ENCODE results near the gene MICAL2. TPM values are rescaled to one million over a fixed set of nuclear protein-coding genes. Genes with fewer than 3 reads are reported as not detected.

Gene MICAL2
- polyA plus RNA-seq, 2 of the 4 experiments (the other 2 are of a cell fraction) = 39.8 to 42.1 TPM

DNA sequence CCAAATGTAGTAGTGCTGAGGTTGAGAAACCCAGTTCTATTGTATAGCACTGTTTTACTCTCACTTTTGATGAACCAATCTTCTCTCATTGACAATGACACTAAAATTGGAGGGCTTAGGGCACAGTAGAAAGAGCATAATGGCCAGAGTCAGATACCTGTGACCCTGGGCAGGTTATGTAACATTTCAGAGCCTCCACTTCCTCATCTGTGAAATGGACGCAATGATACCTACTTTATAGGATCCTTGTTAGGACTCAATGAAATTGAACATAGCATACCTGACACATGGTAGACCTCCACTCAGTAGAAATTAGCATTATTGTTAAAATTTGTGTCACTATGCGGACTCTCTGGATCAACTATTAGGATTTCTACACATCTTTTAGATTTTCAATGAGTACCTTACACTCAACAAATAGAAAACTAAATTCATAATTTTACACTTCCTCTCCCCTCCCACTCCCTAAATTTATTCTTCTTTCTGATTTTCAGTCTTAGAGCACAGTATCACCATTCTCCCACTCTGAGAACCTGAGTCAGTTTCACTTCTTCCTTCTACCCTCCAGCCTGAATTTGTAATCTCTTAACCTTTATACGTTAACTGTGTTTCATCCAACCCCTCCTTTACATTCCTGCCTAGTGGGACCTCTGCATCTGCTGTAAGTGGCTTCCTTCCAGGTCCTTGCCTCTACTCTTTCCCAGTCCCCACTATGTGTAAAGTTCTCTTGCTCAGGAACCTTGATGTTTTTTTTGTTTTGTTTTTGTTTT, 78.3 kb downstream of the MICAL2 start:
- Histone ChIP-seq H3K4me3 (no peak overlapping the region), H3K9me3 (no peaks in the 10 kb centered on the region), H3K4me2 (no peak overlapping the region), H3K27ac (no peak overlapping the region), H3K4me1 (peaks cover 10% of the 10 kb centered on the region)
- WGBS (ENCODE audit: missing lambda C conversion rate) = 91% methylated on average over 3 of the region's 3 CpGs
- ATAC-seq = no peak
- no peak for TF ChIP-seq ESRRA (IDR thresholded peaks at IDR 0.05; ENCODE audit: borderline replicate concordance, low read length)
- TF ChIP-seq EP300 (IDR thresholded peaks at IDR 0.05) = no peak
- TF ChIP-seq ZSCAN20 (CRISPR knock-in tag; IDR thresholded peaks at IDR 0.05) = no peak
- TF ChIP-seq CHD4 (IDR thresholded peaks at IDR 0.05; ENCODE audit: borderline replicate concordance) = no peak
- TF ChIP-seq MAZ (IDR thresholded peaks at IDR 0.05; ENCODE audit: borderline replicate concordance, low read depth, low read length) = no peak
- TF ChIP-seq RNF2 (IDR thresholded peaks at IDR 0.05; ENCODE audit: borderline replicate concordance, low read depth) = no peak
- TF ChIP-seq TP53 (CRISPR knock-in tag; IDR thresholded peaks at IDR 0.05) = no peak
- TF ChIP-seq NPAS2 (CRISPR knock-in tag; IDR thresholded peaks at IDR 0.05; ENCODE audit: borderline replicate concordance) = no peak
- TF ChIP-seq ZFP36 (IDR thresholded peaks at IDR 0.05; ENCODE audit: borderline replicate concordance, partially characterized antibody) = no peak
- TF ChIP-seq NR3C1 (IDR thresholded peaks at IDR 0.05) = no peak
- TF ChIP-seq, protein P1, sequence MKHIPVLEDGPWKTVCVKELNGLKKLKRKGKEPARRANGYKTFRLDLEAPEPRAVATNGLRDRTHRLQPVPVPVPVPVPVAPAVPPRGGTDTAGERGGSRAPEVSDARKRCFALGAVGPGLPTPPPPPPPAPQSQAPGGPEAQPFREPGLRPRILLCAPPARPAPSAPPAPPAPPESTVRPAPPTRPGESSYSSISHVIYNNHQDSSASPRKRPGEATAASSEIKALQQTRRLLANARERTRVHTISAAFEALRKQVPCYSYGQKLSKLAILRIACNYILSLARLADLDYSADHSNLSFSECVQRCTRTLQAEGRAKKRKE (CRISPR knock-in tag; IDR thresholded peaks at IDR 0.05; ENCODE audit: low read depth) = no peak
- TF ChIP-seq CEBPB (IDR thresholded peaks at IDR 0.05) = no peak
- TF ChIP-seq, protein P2, sequence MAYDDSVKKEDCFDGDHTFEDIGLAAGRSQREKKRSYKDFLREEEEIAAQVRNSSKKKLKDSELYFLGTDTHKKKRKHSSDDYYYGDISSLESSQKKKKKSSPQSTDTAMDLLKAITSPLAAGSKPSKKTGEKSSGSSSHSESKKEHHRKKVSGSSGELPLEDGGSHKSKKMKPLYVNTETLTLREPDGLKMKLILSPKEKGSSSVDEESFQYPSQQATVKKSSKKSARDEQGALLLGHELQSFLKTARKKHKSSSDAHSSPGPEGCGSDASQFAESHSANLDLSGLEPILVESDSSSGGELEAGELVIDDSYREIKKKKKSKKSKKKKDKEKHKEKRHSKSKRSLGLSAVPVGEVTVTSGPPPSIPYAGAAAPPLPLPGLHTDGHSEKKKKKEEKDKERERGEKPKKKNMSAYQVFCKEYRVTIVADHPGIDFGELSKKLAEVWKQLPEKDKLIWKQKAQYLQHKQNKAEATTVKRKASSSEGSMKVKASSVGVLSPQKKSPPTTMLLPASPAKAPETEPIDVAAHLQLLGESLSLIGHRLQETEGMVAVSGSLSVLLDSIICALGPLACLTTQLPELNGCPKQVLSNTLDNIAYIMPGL (CRISPR knock-in tag; IDR thresholded peaks at IDR 0.05; ENCODE audit: borderline replicate concordance) = no peak
- no peak for TF ChIP-seq FOSB (CRISPR knock-in tag; IDR thresholded peaks at IDR 0.05)
- TF ChIP-seq GATA3 (IDR thresholded peaks at IDR 0.05; ENCODE audit: borderline replicate concordance) = no peak
- TF ChIP-seq CBX8 (IDR thresholded peaks at IDR 0.05) = no peak
- TF ChIP-seq HEYL (CRISPR knock-in tag; IDR thresholded peaks at IDR 0.05) = no peak
- no peak for TF ChIP-seq MAFK (IDR thresholded peaks at IDR 0.05; ENCODE audit: partially characterized antibody)
- no peak for TF ChIP-seq EHF (CRISPR knock-in tag; IDR thresholded peaks at IDR 0.05)
- no peak for DNase-seq (ENCODE audit: low read depth in 1 of 2, low spot score in 1 of 2)
- ChIA-PET POLR2A (no interaction called here), CTCF (interaction anchor here (0.7 kb wide), 1 partner anchor 12 kb away, joined by 4 read pairs; no protein-coding TSS in a partner anchor)
- no peak for FAIRE-seq

DNA sequence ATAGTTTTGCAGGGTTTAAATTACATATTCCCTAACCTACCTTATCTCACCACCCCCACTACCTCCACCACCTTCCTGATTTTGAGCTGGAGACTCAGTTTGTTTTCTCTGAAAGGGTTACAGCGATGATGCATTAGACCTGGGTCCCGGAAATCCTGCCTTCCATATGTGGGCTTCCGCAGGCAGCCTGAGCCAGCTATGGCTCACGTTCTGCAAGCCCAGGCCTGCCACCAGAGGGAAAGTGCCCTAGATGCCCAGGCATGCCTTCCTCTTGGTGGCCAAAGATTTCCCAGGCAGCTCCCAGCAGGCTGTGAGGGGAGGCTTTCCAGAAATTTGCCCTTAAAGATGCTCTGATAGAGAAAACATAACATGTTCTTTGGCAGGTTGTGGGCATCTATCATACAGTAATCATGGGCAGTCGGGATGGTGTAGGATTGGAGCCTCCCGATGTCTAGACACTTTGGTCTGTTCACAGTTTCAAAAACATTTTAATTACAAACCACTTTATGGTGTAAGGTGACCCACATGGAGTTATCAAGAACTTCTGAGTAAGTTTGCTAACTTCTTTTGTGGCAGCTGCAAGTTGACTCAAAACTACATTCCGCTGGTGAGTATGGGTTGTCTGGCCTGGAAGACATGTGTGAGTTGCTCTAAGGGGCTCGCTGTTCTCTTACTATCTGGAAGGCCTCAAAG, 79.3 kb downstream of the MICAL2 start:
- ChIA-PET POLR2A (no interaction called here), CTCF (interaction anchor here (0.7 to 1.7 kb wide), 4 partner anchors 11 to 142 kb away, joined by 3 to 6 read pairs (median 4); no protein-coding TSS in a partner anchor)
- ATAC-seq (no peak), FAIRE-seq (no peak), DNase-seq (ENCODE audit: low read depth in 1 of 2, low spot score in 1 of 2) (no peak)
- WGBS (ENCODE audit: missing lambda C conversion rate) = 93% methylated on average over 8 of the region's 8 CpGs
- no peak overlapping the region for H3K4me2 ChIP-seq
- H3K9me3 ChIP-seq = no peaks in the 10 kb centered on the region
- no peak overlapping the region for H3K27ac ChIP-seq
- H3K4me1 ChIP-seq = peaks cover 2% of the 10 kb centered on the region
- no peak overlapping the region for H3K4me3 ChIP-seq
- TF ChIP-seq BHLHE40 (IDR thresholded peaks at IDR 0.05; ENCODE audit: low read depth, low read length) (no peak), RCOR1 (IDR thresholded peaks at IDR 0.05; ENCODE audit: low read depth, low read length) (no peak), HOXB5 (CRISPR knock-in tag; IDR thresholded peaks at IDR 0.05) (no peak), TP53 (CRISPR knock-in tag; IDR thresholded peaks at IDR 0.05) (no peak), RFX5 (IDR thresholded peaks at IDR 0.05) (no peak), FOSL2 (IDR thresholded peaks at IDR 0.05) (no peak), FOSL2 (CRISPR knock-in tag; IDR thresholded peaks at IDR 0.05) (no peak), SREBF2 (IDR thresholded peaks at IDR 0.05) (no peak)
- TF ChIP-seq, protein P3, sequence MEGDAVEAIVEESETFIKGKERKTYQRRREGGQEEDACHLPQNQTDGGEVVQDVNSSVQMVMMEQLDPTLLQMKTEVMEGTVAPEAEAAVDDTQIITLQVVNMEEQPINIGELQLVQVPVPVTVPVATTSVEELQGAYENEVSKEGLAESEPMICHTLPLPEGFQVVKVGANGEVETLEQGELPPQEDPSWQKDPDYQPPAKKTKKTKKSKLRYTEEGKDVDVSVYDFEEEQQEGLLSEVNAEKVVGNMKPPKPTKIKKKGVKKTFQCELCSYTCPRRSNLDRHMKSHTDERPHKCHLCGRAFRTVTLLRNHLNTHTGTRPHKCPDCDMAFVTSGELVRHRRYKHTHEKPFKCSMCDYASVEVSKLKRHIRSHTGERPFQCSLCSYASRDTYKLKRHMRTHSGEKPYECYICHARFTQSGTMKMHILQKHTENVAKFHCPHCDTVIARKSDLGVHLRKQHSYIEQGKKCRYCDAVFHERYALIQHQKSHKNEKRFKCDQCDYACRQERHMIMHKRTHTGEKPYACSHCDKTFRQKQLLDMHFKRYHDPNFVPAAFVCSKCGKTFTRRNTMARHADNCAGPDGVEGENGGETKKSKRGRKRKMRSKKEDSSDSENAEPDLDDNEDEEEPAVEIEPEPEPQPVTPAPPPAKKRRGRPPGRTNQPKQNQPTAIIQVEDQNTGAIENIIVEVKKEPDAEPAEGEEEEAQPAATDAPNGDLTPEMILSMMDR (IDR thresholded peaks at IDR 0.05) = no peak
- TF ChIP-seq, protein P4, sequence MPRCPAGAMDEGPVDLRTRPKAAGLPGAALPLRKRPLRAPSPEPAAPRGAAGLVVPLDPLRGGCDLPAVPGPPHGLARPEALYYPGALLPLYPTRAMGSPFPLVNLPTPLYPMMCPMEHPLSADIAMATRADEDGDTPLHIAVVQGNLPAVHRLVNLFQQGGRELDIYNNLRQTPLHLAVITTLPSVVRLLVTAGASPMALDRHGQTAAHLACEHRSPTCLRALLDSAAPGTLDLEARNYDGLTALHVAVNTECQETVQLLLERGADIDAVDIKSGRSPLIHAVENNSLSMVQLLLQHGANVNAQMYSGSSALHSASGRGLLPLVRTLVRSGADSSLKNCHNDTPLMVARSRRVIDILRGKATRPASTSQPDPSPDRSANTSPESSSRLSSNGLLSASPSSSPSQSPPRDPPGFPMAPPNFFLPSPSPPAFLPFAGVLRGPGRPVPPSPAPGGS (IDR thresholded peaks at IDR 0.05) = no peak
- TF ChIP-seq, protein P5, sequence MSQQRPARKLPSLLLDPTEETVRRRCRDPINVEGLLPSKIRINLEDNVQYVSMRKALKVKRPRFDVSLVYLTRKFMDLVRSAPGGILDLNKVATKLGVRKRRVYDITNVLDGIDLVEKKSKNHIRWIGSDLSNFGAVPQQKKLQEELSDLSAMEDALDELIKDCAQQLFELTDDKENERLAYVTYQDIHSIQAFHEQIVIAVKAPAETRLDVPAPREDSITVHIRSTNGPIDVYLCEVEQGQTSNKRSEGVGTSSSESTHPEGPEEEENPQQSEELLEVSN (IDR thresholded peaks at IDR 0.05; ENCODE audit: borderline replicate concordance, low read depth) = no peak
- TF ChIP-seq, protein P2 (CRISPR knock-in tag; IDR thresholded peaks at IDR 0.05; ENCODE audit: borderline replicate concordance) = no peak

All from A549 (cell line).